DMS 273 treated with DMSO at 0.1 percent for 48 hours (cell line): ENCODE results near the gene RBMY1J.
"Not testable (repeated sequence)": the region's sequence is repeated elsewhere in the genome, so short reads cannot be mapped to it uniquely, and the experiment has no call there.

Experiments
- DNase-seq: peaks from one replicate; lab custom pipeline; 2025; lab: John Stamatoyannopoulos, UW

The RBMY1J gene

DNA sequence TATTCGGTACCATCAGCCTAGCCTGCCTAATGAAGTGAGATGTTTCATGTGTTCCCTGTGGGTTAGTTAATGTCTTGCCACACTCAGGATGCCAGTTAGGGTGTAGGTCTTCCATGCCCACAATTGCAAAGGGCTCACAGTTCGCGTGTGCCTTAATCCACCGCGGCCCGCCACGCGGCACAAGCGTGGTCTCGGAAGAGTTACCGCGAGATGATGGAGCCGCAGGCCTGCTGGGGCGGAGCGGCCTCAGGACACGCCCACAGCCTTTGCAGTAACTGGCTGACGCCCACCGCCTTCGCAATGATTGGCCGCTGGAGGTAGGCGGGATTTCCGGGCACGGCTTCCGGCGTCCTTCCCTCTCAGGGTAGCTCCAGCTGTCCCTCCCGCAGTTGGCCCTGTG, at the start of gene RBMY1J:
RBMY1J (plus strand) TSS at position 301 of the 400 bp plus-strand sequence. CDS start 2,038 bp downstream, outside the sequence.
- not testable (repeated sequence) for DNase-seq

GRCh38 chrY:22367416-22367815, 35.8 kb upstream of the RBMY1J start:
- no peak for DNase-seq

GRCh38 chrY:22370623-22371022, 32.6 kb upstream of the RBMY1J start:
- no peak for DNase-seq

- no peak for DNase-seq
These were observed 29.7 kb upstream of the RBMY1J start for GRCh38 chrY:22373494-22373893.

DNA sequence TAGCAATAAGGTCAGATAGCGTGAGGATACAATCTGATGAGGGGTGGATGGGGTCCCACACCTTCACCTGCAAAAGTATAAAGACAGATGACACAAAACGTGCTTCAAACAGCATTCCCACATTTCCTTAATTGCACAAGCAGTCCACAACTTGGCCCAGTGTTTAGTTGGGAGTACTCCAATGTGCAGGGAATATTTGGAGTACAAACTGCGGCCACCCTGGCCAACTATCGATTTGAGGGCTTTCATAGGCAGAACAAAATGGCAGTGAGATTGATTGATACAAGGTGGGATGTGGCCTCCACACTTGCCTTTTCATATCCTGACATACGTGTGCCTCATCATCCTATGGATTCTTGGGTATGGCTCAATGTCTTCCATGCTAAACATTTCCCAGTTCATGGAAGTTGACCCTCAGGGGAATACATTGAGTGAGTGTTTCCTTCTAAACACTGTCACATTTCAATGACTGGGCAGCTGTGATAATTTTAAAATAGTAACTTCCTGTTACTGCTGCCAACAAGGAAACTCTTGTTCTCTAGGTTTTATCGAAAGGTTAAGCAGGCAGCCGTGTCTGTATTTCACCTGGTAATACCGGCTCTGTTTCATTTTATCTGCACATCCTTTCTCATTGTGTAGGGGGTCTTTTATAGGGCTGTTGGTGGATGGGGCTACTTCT, 41.6 kb downstream of the RBMY1J start:
- not testable (repeated sequence) for DNase-seq

DNA sequence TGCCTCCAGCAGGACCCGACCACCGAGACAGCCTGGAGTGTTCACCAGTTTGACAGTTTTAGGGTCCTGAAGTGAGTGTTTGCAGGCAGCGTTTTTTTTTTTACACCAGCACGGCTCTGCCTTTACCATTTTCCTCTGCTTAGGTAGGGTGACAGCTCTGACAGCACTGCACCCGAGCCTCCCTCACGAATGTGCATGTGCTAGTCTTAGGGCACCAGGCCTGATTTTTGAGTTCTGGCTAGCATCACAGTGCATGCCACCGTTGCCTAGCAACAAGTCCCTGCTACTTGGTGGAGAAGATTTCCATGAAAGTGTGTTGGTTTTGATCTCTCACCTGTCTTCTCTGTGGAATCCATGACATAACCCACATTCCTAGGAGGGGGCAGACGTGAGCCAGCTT, 52.3 kb downstream of the RBMY1J start:
- not testable (repeated sequence) for DNase-seq

DNA sequence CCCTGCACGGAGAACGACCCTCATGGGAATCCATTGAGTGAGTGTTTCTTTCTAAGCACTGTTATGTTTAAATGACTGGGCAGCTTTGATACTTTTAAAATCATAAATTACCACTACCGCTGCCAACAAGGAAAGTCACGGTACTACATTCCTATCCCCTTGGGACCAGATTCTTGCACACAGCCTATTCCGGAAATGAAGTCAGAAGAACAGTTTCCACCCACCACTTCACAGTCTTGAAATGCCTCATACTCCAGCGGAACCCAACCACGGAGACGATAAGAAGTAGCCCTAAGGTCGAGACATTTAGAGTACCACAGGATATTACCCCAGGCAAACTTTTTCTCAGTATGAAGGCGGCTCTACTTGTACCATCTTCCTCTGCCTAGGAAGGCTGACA, 58.8 kb downstream of the RBMY1J start:
- not testable (repeated sequence) for DNase-seq
